ENCODE data around the gene MAP3K10. TPM values are rescaled to one million over a fixed set of nuclear protein-coding genes. Genes with fewer than 3 reads are reported as not detected.

Gene MAP3K10
- total RNA-seq, 1 experiment from 2014 or later, result 255 TPM

GRCh38 chr19:40241125-40241808 is 50.0 kb downstream of the MAP3K10 start:
- Histone ChIP-seq H3K27ac (ENCODE audit: low read length) (no peak overlapping the region), H3K27me3 (ENCODE audit: control insufficient read depth, insufficient read depth, low read length) (no peaks in the 10 kb centered on the region), H3K36me3 (ENCODE audit: control insufficient read depth, insufficient read depth, low read length) (peaks cover 56% of the 10 kb centered on the region), H3K4me1 (ENCODE audit: control insufficient read depth, insufficient read depth, low read length) (no peaks in the 10 kb centered on the region), H3K9me3 (ENCODE audit: control insufficient read depth, insufficient read depth, low read depth, low read length) (no peaks in the 10 kb centered on the region), H3K4me3 (ENCODE audit: low read depth in 2 of 2, low read length in 2 of 2) (no peak overlapping the region)
- in situ Hi-C loops (cut with HindIII; ENCODE audit: low pct_unique_long_range_greater_than_20kb, low sequenced_read_pairs), result no loop called here
- POLR2A ChIA-PET, result interaction anchor here (0.6 kb wide), 3 partner anchors 54 to 334 kb away, joined by 4 to 6 read pairs (median 5); no protein-coding TSS in a partner anchor
- CTCF ChIA-PET, result interaction anchor here (0.6 to 3.0 kb wide), 4 partner anchors 23 to 1123 kb away, joined by 3 to 12 read pairs (median 4); partner anchors contain the start of gene TTC9B
- TF ChIP-seq SIN3A (IDR thresholded peaks at IDR 0.05; ENCODE audit: borderline replicate concordance, insufficient read depth, low read depth, low read length), result no peak
- TF ChIP-seq TCF7L2 (IDR thresholded peaks at IDR 0.05; ENCODE audit: low read depth, low read length), result no peak
- no peak for TF ChIP-seq REST (IDR thresholded peaks at IDR 0.05; ENCODE audit: insufficient read depth in 1 of 2, low read depth in 2 of 2, low read length in 1 of 2)
- no peak for TF ChIP-seq CTCF (IDR thresholded peaks at IDR 0.05)
- no peak for TF ChIP-seq POLR2AphosphoS5 (IDR thresholded peaks at IDR 0.05; ENCODE audit: low read depth, low read length)
- no peak for ATAC-seq
- BruUV-seq (replicated peaks), result TSS peak; percentile 11
- intact Hi-C loops (cut with micrococcal nuclease; ENCODE audit: unreplicated experiment), result no loop called here
- no peak for DNase-seq (ENCODE audit: low read depth, low spot score)

- ATAC-seq, result peak; percentile 5; the same call in 1 of the 2 replicates
- Histone ChIP-seq H3K27me3 (ENCODE audit: control insufficient read depth, insufficient read depth, low read length) (no peaks in the 10 kb centered on the region), H3K9me3 (ENCODE audit: control insufficient read depth, insufficient read depth, low read depth, low read length) (no peaks in the 10 kb centered on the region), H3K4me1 (ENCODE audit: control insufficient read depth, insufficient read depth, low read length) (no peaks in the 10 kb centered on the region), H3K36me3 (ENCODE audit: control insufficient read depth, insufficient read depth, low read length) (peaks cover 50% of the 10 kb centered on the region), H3K4me3 (ENCODE audit: low read depth in 2 of 2, low read length in 2 of 2) (no peak overlapping the region), H3K27ac (ENCODE audit: low read length) (no peak overlapping the region)
- CTCF ChIA-PET, result interaction anchor here (1.1 to 3.0 kb wide), 2 partner anchors 24 to 63 kb away, joined by 4 to 12 read pairs; partner anchors contain the start of gene TTC9B
- POLR2A ChIA-PET, result interaction anchor here (1.2 kb wide), 1 partner anchor 21 kb away, joined by 3 read pairs; no protein-coding TSS in a partner anchor
- intact Hi-C loops (cut with micrococcal nuclease; ENCODE audit: unreplicated experiment) (no loop called here), in situ Hi-C loops (cut with HindIII; ENCODE audit: low pct_unique_long_range_greater_than_20kb, low sequenced_read_pairs) (no loop called here)
- BruUV-seq (replicated peaks), result no TSS peak
- TF ChIP-seq TCF7L2 (IDR thresholded peaks at IDR 0.05; ENCODE audit: low read depth, low read length) (no peak), CTCF (IDR thresholded peaks at IDR 0.05) (no peak), POLR2AphosphoS5 (IDR thresholded peaks at IDR 0.05; ENCODE audit: low read depth, low read length) (no peak), SIN3A (IDR thresholded peaks at IDR 0.05; ENCODE audit: borderline replicate concordance, insufficient read depth, low read depth, low read length) (no peak), REST (IDR thresholded peaks at IDR 0.05; ENCODE audit: insufficient read depth in 1 of 2, low read depth in 2 of 2, low read length in 1 of 2) (no peak)
- DNase-seq (ENCODE audit: low read depth, low spot score), result no peak
These were observed 50.7 kb downstream of the MAP3K10 start for GRCh38 chr19:40241809-40242384.

All from Panc1 (cell line).